HCT116 (cell line): ENCODE data around the gene FLT4.
"Not testable (repeated sequence)": the region's sequence is repeated elsewhere in the genome, so short reads cannot be mapped to it uniquely, and the experiment has no call there.

ENCODE experiments used
- EZH2 ChIP-seq: fragments of 200-600 bp; sonication (generic); IDR thresholded peaks from 2 replicates; pipeline ENCODE4 v1.6.1; 2017; ENCODE audit warnings: antibody characterized with exemption, mixed run types
- YY1 ChIP-seq: IDR thresholded peaks from 2 replicates; pipeline ENCODE4 v1.6.1; 2011; ENCODE audit warnings: low read length, low read depth, moderate library complexity, mild to moderate bottlenecking; ENCODE audit not compliant: insufficient replicate concordance; ENCODE audit errors: extremely low read depth
- ZNF274 ChIP-seq: fragments of 200-500 bp; sonication (Bioruptor generic); IDR thresholded peaks from 2 replicates; pipeline ENCODE4 v1.6.1; 2014; ENCODE audit warnings: mild to moderate bottlenecking, low read depth, low read length, inconsistent platforms

DNA sequence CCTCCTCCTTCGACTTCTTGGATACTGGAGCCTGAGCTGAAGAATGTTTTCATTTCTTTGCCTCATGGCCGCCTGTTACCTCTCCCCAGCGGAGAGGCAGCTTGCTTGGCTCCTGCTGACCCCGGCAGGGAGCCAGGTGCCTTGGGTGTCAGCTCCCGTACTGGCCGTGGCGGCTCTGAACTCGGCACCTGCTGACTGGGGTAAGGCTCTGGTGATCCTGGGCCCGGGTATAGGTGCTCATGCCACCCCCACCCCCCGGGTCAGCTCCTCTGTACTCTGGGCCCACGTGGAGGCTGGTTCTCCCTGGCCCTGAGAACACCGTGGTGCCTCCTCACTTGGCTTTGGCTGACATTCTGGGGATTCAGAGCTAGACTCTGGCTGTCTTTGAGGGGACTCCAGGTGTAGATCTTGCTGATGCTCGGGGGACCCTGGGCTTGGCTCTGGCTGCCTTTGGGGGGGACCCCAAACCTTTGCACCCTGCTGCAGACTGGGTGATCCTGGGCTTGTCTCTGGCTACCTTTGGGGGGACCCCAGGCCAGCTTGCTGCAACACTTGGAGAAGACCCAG, 22.6 kb upstream of the FLT4 start:
- not testable (repeated sequence) for TF ChIP-seq YY1, ZNF274, EZH2
